MCF 10A (cell line): Measurements from ENCODE around the gene DPPA2. TPM values are rescaled to one million over a fixed set of nuclear protein-coding genes. Genes with fewer than 3 reads are reported as not detected.

ENCODE experiments used
- BruUV-seq: library from RNA; stranded (reverse); fragments of 400-500 nt; replicated peaks from 2 replicates; lab custom pipeline; 2021; lab: Mats Ljungman, UMichigan
- CTCF ChIA-PET: fragments of 300-600 bp; sonication (Branson Sonifier 250); formaldehyde crosslinking; extraction: SDS; loops from one replicate; lab custom pipeline; 2021; ENCODE audit warnings: antibody characterized with exemption, inconsistent platforms; lab: Yijun Ruan, JAX
- POLR2A ChIA-PET: fragments of 300-600, 350-650 bp; sonication (Branson Sonifier 250); formaldehyde crosslinking; extraction: SDS; loops from one replicate; lab custom pipeline; 2020; ENCODE audit warnings: antibody characterized with exemption, inconsistent platforms; lab: Yijun Ruan, JAX
- DNase-seq: peaks from one replicate; pipeline ENCODE4 v3.0.0-alpha.2; 2018; ENCODE audit not compliant: unreplicated experiment
- H3K27ac Mint-ChIP-seq: one replicate; pipeline ENCODE4 v1.8.0; 2022; ENCODE audit warnings: mild to moderate bottlenecking, low read depth, mixed read lengths; ENCODE audit not compliant: unreplicated experiment
- H3K27me3 Mint-ChIP-seq: one replicate; pipeline ENCODE4 v1.8.0; 2022; ENCODE audit warnings: mixed read lengths; ENCODE audit not compliant: insufficient read depth, unreplicated experiment
- H3K36me3 Mint-ChIP-seq: one replicate; pipeline ENCODE4 v1.8.0; 2022; ENCODE audit warnings: mild to moderate bottlenecking, moderate library complexity, mixed read lengths; ENCODE audit not compliant: insufficient read depth, unreplicated experiment
- H3K4me1 Mint-ChIP-seq: one replicate; pipeline ENCODE4 v1.8.0; 2022; ENCODE audit warnings: mixed read lengths; ENCODE audit not compliant: insufficient read depth, unreplicated experiment
- H3K4me3 Mint-ChIP-seq: one replicate; pipeline ENCODE4 v1.8.0; 2022; ENCODE audit warnings: mild to moderate bottlenecking, moderate library complexity, mixed read lengths; ENCODE audit not compliant: unreplicated experiment
- H3K9me3 Mint-ChIP-seq: one replicate; pipeline ENCODE4 v1.8.0; 2022; ENCODE audit warnings: mixed read lengths; ENCODE audit not compliant: unreplicated experiment
- intact Hi-C: fragments of 100-400 bp; cut with micrococcal nuclease; formaldehyde crosslinking; loops from 2 replicates; pipeline ENCODE4 v1.14.1; 2022
- total RNA-seq: library from RNA; stranded (reverse); gene quantifications from 2 replicates; pipeline ENCODE4 v1.2.3, GENCODE V29; 2022
- TF ChIP-seq, protein P1 (sequence below): fragments of 200-600 bp; IDR thresholded peaks from one replicate; pipeline ENCODE4 v1.8.0; 2022; ENCODE audit warnings: antibody characterized with exemption, mild to moderate bottlenecking; ENCODE audit not compliant: unreplicated experiment

The DPPA2 gene
- total RNA-seq, 1 experiment from 2014 or later: not detected

DNA sequence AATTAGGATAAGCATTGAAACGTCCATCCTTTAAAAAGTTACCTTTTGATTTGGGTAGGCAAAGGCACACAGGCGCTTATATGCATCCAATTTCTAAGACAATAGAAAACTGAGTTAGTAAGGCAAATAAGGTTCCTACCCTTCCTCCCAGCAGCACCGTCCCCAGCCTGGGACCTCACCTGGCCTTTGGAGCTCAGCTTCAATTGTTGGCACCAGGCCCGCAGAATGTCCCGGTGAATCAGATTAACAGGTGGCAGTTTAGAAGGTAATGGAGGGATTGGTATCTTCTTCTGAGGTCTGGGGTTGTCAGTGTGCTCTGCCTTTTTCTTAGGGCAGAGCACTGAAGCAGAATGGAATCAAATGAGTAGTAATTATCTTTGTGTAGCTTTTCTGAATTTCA lies 15.4 kb upstream of the DPPA2 start:
- ChIA-PET CTCF (interaction anchor here (0.6 kb wide), 1 partner anchor 47 kb away, joined by 3 read pairs; no protein-coding TSS in a partner anchor), POLR2A (no interaction called here)
- TF ChIP-seq, protein P1, sequence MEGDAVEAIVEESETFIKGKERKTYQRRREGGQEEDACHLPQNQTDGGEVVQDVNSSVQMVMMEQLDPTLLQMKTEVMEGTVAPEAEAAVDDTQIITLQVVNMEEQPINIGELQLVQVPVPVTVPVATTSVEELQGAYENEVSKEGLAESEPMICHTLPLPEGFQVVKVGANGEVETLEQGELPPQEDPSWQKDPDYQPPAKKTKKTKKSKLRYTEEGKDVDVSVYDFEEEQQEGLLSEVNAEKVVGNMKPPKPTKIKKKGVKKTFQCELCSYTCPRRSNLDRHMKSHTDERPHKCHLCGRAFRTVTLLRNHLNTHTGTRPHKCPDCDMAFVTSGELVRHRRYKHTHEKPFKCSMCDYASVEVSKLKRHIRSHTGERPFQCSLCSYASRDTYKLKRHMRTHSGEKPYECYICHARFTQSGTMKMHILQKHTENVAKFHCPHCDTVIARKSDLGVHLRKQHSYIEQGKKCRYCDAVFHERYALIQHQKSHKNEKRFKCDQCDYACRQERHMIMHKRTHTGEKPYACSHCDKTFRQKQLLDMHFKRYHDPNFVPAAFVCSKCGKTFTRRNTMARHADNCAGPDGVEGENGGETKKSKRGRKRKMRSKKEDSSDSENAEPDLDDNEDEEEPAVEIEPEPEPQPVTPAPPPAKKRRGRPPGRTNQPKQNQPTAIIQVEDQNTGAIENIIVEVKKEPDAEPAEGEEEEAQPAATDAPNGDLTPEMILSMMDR: no peak
- Mint-ChIP-seq H3K27me3 (no peaks in the 10 kb centered on the region), H3K36me3 (no peaks in the 10 kb centered on the region), H3K4me1 (no peaks in the 10 kb centered on the region), H3K4me3 (no peak overlapping the region), H3K27ac (no peak overlapping the region), H3K9me3 (peaks cover under 1% of the 10 kb centered on the region)
- BruUV-seq: no TSS peak
- DNase-seq: no peak
- intact Hi-C loops: no loop called here

DNA sequence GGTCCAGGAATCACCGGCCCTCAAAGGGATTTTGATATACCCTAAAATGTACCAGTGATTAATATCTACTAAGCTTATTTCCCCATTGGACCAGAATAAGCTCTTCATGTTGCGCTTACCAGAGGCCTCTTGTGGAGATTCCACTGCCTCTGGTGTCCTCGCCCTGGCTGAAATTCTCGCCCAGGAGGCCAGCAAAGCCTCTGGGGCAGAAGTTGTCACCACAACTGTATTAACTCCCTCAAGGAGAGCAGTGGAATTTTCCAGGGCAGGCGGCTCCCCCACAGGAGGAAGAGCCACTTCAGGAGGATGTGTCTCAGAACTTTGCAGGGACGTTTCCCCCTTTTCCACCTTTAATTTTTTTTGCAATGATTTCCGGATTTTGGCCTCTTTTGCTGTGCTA lies 14.1 kb upstream of the DPPA2 start:
- ChIA-PET POLR2A (no interaction called here), CTCF (interaction anchor here (0.6 kb wide), 2 partner anchors 13 to 42 kb away, joined by 3 to 4 read pairs; no protein-coding TSS in a partner anchor)
- no peak overlapping the region for H3K4me3 Mint-ChIP-seq
- no peaks in the 10 kb centered on the region for H3K4me1 Mint-ChIP-seq
- no peak for DNase-seq
- H3K36me3 Mint-ChIP-seq: no peaks in the 10 kb centered on the region
- H3K27ac Mint-ChIP-seq: no peak overlapping the region
- no TSS peak for BruUV-seq
- intact Hi-C loops: no loop called here
- TF ChIP-seq, protein P1: no peak
- H3K27me3 Mint-ChIP-seq: no peaks in the 10 kb centered on the region
- H3K9me3 Mint-ChIP-seq: no peaks in the 10 kb centered on the region

DNA sequence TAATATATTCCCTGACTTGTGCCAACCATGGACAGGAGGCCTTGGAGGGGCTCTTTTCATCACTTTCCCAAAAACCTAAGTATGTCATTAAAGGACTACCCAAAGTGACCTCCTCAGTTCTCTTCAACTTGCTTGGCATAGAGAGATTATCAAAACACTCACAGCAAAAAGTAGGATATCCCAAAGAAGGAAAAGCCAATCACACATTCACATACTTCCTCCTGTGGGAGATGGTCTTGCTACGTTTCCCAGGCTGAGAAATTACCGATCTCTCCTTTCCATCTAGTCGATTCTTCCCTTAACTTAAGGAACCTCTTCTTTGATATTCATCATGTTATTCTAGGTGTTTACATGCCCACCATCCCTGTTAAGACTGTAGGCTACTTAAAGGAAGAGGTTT lies 11.9 kb upstream of the DPPA2 start:
- Mint-ChIP-seq H3K4me3 (no peak overlapping the region), H3K4me1 (no peaks in the 10 kb centered on the region), H3K27me3 (no peaks in the 10 kb centered on the region), H3K9me3 (no peaks in the 10 kb centered on the region), H3K36me3 (no peaks in the 10 kb centered on the region), H3K27ac (no peak overlapping the region)
- POLR2A ChIA-PET: no interaction called here
- CTCF ChIA-PET: interaction anchor here (0.6 kb wide), 1 partner anchor 23 kb away, joined by 4 read pairs; no protein-coding TSS in a partner anchor
- no TSS peak for BruUV-seq
- no peak for DNase-seq
- TF ChIP-seq, protein P1: no peak
- intact Hi-C loops: no loop called here

GRCh38 chr3:109325657-109326056 lies 9.3 kb upstream of the DPPA2 start:
- Mint-ChIP-seq H3K9me3 (no peaks in the 10 kb centered on the region), H3K27me3 (no peaks in the 10 kb centered on the region), H3K4me1 (no peaks in the 10 kb centered on the region), H3K4me3 (no peak overlapping the region), H3K36me3 (no peaks in the 10 kb centered on the region), H3K27ac (no peak overlapping the region)
- ChIA-PET CTCF (interaction anchor here (0.5 to 0.7 kb wide), 3 partner anchors 31 to 242 kb away, joined by 3 to 4 read pairs (median 3); no protein-coding TSS in a partner anchor), POLR2A (no interaction called here)
- BruUV-seq: no TSS peak
- no peak for DNase-seq
- intact Hi-C loops: no loop called here
- TF ChIP-seq, protein P1: no peak
